Smooth muscle cell (in vitro differentiated cells): ENCODE measurements around the gene TENM4. TPM values are rescaled to one million over a fixed set of nuclear protein-coding genes. Genes with fewer than 3 reads are reported as not detected.

Experiments
- DNase-seq: peaks from one replicate; lab custom pipeline; 2025; ENCODE audit not compliant: unreplicated experiment; lab: John Stamatoyannopoulos, UW
- H2AFZ ChIP-seq: fragments of 200-600 bp; sonication (generic); 2 replicates; pipeline ENCODE4 v1.6.0; 2016; ENCODE audit warnings: antibody characterized with exemption, low read depth, mild to moderate bottlenecking
- H3F3A ChIP-seq: fragments of 200-600 bp; sonication (generic); 2 replicates; pipeline ENCODE4 v1.6.0; 2017; ENCODE audit warnings: antibody characterized with exemption, low read depth
- H3K27ac ChIP-seq: fragments of 200-600 bp; sonication (generic); 2 replicates; pipeline ENCODE4 v1.5.1; 2016; ENCODE audit warnings: low read depth, mild to moderate bottlenecking
- H3K27me3 ChIP-seq: fragments of 200-600 bp; sonication (generic); 2 replicates; pipeline ENCODE4 v1.6.1; 2016; ENCODE audit warnings: low read depth, mild to moderate bottlenecking
- H3K36me3 ChIP-seq: fragments of 200-600 bp; sonication (generic); 2 replicates; pipeline ENCODE4 v1.5.1; 2016; ENCODE audit warnings: low read depth
- H3K4me1 ChIP-seq: fragments of 200-600 bp; sonication (generic); 2 replicates; pipeline ENCODE4 v1.5.1; 2016; ENCODE audit warnings: low read depth
- H3K4me2 ChIP-seq: fragments of 200-600 bp; sonication (generic); 2 replicates; pipeline ENCODE4 v1.6.0; 2016; ENCODE audit warnings: mild to moderate bottlenecking
- H3K4me3 ChIP-seq: fragments of 200-600 bp; sonication (generic); 2 replicates; pipeline ENCODE4 v1.5.1; 2016; ENCODE audit warnings: mild to moderate bottlenecking
- H3K79me2 ChIP-seq: fragments of 200-600 bp; sonication (generic); 2 replicates; pipeline ENCODE4 v1.6.0; 2016; ENCODE audit warnings: low read depth, mild to moderate bottlenecking
- H3K9ac ChIP-seq: fragments of 200-600 bp; sonication (generic); 2 replicates; pipeline ENCODE4 v1.6.0; 2016; ENCODE audit warnings: low read depth
- H3K9me3 ChIP-seq: fragments of 200-600 bp; sonication (generic); replicated peaks from 2 replicates; pipeline ENCODE4 v1.5.1; 2016; ENCODE audit warnings: low read depth
- H4K20me1 ChIP-seq: fragments of 200-600 bp; sonication (generic); 2 replicates; pipeline ENCODE4 v1.6.0; 2016; ENCODE audit warnings: low read depth
- WGBS: methylation state at CpG from one replicate; pipeline ENCODE4 v1.1.7; 2016; ENCODE audit warnings: low lambda C conversion rate; 5-methylcytosine and 5-hydroxymethylcytosine counted together
- polyA plus RNA-seq: library from polyadenylated mRNA; unstranded; fragments of >200 nt; fragmentation: Nextera tagmentation; extraction: Ambion mirVana; gene quantifications from 2 replicates; pipeline ENCODE4 v1.2.1, GENCODE V29; 2016
- total RNA-seq: library from RNA; depleted of rRNA; stranded (reverse); fragments of >200 nt; gene quantifications from 2 replicates; pipeline ENCODE4 v1.2.3, GENCODE V29; 2014
- TF ChIP-seq, protein P1 (sequence below): fragments of 200-600 bp; sonication (generic); IDR thresholded peaks from 2 replicates; pipeline ENCODE4 v1.5.1; 2017; ENCODE audit warnings: borderline replicate concordance, mild to moderate bottlenecking, antibody characterized with exemption; ENCODE audit not compliant: insufficient read depth, poor library complexity, severe bottlenecking

Gene TENM4
- total and polyA plus RNA-seq, 2 experiments from 2014 or later: 31.6 to 38.2 TPM

DNA sequence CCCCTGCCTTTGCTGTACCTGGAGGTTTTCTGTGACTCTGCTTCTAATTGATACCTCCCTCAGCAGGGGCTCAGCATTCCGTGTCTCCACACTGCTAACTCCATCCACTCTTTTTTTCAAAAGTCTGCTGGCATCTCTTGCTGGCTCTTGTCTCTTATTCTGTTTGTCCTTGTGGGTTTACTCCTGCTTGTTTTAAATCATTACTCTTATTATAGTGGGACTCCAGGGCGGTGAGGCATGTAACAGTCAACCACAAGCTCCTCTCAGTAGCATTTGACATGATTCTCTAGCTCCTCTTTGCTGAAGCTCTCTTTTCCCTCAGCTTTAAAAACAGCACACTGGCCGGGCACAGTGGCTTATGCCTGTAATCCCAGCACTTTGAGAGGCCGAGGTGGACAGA, 605.9 kb downstream of the TENM4 start:
- Histone ChIP-seq H3K4me3 (no peak overlapping the region), H3K36me3 (no peaks in the 10 kb centered on the region), H2AFZ (no peak overlapping the region), H3K27ac (no peak overlapping the region), H3K79me2 (no peaks in the 10 kb centered on the region), H3K4me2 (no peak overlapping the region), H3K4me1 (no peaks in the 10 kb centered on the region), H3K27me3 (no peaks in the 10 kb centered on the region), H3K9me3 (no peaks in the 10 kb centered on the region), H4K20me1 (no peaks in the 10 kb centered on the region), H3F3A (peaks cover 8% of the 10 kb centered on the region), H3K9ac (no peak overlapping the region)
- TF ChIP-seq, protein P1, sequence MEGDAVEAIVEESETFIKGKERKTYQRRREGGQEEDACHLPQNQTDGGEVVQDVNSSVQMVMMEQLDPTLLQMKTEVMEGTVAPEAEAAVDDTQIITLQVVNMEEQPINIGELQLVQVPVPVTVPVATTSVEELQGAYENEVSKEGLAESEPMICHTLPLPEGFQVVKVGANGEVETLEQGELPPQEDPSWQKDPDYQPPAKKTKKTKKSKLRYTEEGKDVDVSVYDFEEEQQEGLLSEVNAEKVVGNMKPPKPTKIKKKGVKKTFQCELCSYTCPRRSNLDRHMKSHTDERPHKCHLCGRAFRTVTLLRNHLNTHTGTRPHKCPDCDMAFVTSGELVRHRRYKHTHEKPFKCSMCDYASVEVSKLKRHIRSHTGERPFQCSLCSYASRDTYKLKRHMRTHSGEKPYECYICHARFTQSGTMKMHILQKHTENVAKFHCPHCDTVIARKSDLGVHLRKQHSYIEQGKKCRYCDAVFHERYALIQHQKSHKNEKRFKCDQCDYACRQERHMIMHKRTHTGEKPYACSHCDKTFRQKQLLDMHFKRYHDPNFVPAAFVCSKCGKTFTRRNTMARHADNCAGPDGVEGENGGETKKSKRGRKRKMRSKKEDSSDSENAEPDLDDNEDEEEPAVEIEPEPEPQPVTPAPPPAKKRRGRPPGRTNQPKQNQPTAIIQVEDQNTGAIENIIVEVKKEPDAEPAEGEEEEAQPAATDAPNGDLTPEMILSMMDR: no peak
- no peak for DNase-seq
- 63% methylated on average over 4 of the region's 4 CpGs for WGBS

GRCh38 chr11:78833237-78833636, 607.6 kb downstream of the TENM4 start:
- Histone ChIP-seq H3K4me1 (no peaks in the 10 kb centered on the region), H3K9me3 (no peaks in the 10 kb centered on the region), H3F3A (peaks cover 5% of the 10 kb centered on the region), H3K79me2 (no peaks in the 10 kb centered on the region), H3K27ac (no peak overlapping the region), H3K27me3 (no peaks in the 10 kb centered on the region), H3K9ac (no peak overlapping the region), H4K20me1 (no peaks in the 10 kb centered on the region), H3K4me2 (no peak overlapping the region), H3K36me3 (no peaks in the 10 kb centered on the region), H3K4me3 (no peak overlapping the region), H2AFZ (no peak overlapping the region)
- TF ChIP-seq, protein P1: no peak
- WGBS: 80% methylated on average over 2 of the region's 2 CpGs
- DNase-seq: no peak

GRCh38 chr11:78832226-78832947, 608.4 kb downstream of the TENM4 start:
- TF ChIP-seq, protein P1: no peak

DNA sequence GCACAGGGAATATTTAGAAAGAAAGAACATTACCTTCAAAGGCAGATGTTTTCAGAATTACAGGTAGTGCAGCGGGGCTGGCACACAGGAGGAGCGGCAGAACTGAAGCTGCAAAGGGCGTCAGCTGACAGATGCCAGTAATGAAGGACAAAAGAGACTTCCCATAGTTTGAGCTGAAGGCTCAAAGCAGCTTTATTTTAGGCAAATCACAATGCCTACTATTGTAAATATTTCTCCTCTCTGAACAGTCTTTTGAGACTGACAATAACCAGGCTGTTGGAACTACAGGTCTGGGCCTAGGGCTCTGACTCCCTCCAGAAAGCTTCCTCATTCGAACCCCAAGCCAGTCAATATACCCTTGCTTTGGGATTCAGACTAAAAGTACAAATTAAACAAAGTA, 609.3 kb downstream of the TENM4 start:
- Histone ChIP-seq H3K4me1 (no peaks in the 10 kb centered on the region), H2AFZ (no peak overlapping the region), H3K4me3 (no peak overlapping the region), H3K27ac (no peak overlapping the region), H3K27me3 (no peaks in the 10 kb centered on the region), H3K36me3 (no peaks in the 10 kb centered on the region), H3K4me2 (no peak overlapping the region), H3K9me3 (no peaks in the 10 kb centered on the region), H3K79me2 (no peaks in the 10 kb centered on the region), H3F3A (peaks cover 5% of the 10 kb centered on the region), H3K9ac (no peak overlapping the region), H4K20me1 (no peaks in the 10 kb centered on the region)
- DNase-seq: no peak
- WGBS: 94% methylated on average over 4 of the region's 4 CpGs
- TF ChIP-seq, protein P1: no peak

More at GRCh38 chr11:78832226-78832947, 608.4 kb downstream of the TENM4 start:
- H3K4me3 ChIP-seq: no peak overlapping the region
- no peak overlapping the region for H3K4me2 ChIP-seq
- H3K4me1 ChIP-seq: no peaks in the 10 kb centered on the region
- H3K36me3 ChIP-seq: no peaks in the 10 kb centered on the region
- H3K27me3 ChIP-seq: no peaks in the 10 kb centered on the region
- no peaks in the 10 kb centered on the region for H4K20me1 ChIP-seq
- H3K79me2 ChIP-seq: no peaks in the 10 kb centered on the region
- H3F3A ChIP-seq: peaks cover 5% of the 10 kb centered on the region
- H3K9ac ChIP-seq: no peak overlapping the region
- no peaks in the 10 kb centered on the region for H3K9me3 ChIP-seq
- H3K27ac ChIP-seq: no peak overlapping the region
- WGBS: 82% methylated on average over 7 of the region's 7 CpGs
- H2AFZ ChIP-seq: no peak overlapping the region
- DNase-seq: no peak
